ENCODE results near the gene ANO7.

- TF ChIP-seq, protein P1, sequence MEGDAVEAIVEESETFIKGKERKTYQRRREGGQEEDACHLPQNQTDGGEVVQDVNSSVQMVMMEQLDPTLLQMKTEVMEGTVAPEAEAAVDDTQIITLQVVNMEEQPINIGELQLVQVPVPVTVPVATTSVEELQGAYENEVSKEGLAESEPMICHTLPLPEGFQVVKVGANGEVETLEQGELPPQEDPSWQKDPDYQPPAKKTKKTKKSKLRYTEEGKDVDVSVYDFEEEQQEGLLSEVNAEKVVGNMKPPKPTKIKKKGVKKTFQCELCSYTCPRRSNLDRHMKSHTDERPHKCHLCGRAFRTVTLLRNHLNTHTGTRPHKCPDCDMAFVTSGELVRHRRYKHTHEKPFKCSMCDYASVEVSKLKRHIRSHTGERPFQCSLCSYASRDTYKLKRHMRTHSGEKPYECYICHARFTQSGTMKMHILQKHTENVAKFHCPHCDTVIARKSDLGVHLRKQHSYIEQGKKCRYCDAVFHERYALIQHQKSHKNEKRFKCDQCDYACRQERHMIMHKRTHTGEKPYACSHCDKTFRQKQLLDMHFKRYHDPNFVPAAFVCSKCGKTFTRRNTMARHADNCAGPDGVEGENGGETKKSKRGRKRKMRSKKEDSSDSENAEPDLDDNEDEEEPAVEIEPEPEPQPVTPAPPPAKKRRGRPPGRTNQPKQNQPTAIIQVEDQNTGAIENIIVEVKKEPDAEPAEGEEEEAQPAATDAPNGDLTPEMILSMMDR (IDR thresholded peaks at IDR 0.05; ENCODE audit: low read length) = peak; percentile 16
- no peak for TF ChIP-seq EZH2 (optimal IDR thresholded peaks at IDR 0.05; ENCODE audit: low read depth, low read length)
- TF ChIP-seq EZH2phosphoT487 (IDR thresholded peaks at IDR 0.05; ENCODE audit: low read length) = no peak
Observed at GRCh38 chr2:241267249-241268067, 79.0 kb downstream of the ANO7 start.

All from MM.1S (cell line).